H9 (cell line): ENCODE measurements around the gene CAB39L. TPM values are rescaled to one million over a fixed set of nuclear protein-coding genes. Genes with fewer than 3 reads are reported as not detected.

Experiments
- DNase-seq: peaks from one replicate; pipeline ENCODE4 v3.0.0-alpha.2; 2017
- H2AFZ ChIP-seq: one replicate; pipeline ENCODE4 v1.6.1; 2013; ENCODE audit warnings: mild to moderate bottlenecking, low read length, control low read depth, moderate library complexity
- H2AK5ac ChIP-seq: 2 replicates; pipeline ENCODE4 v1.6.1; 2013; ENCODE audit warnings: low read length, control low read depth, mixed read lengths; ENCODE audit not compliant: insufficient read length
- H2BK120ac ChIP-seq: one replicate; pipeline ENCODE4 v1.6.1; 2013; ENCODE audit warnings: low read depth, mild to moderate bottlenecking, low read length, control low read depth, inconsistent platforms; ENCODE audit not compliant: poor library complexity, severe bottlenecking
- H2BK12ac ChIP-seq: 2 replicates; pipeline ENCODE4 v1.6.1; 2013; ENCODE audit warnings: low read length, control low read depth, mixed read lengths, low read depth; ENCODE audit not compliant: insufficient read length
- H2BK15ac ChIP-seq: 2 replicates; pipeline ENCODE4 v1.6.1; 2013; ENCODE audit warnings: low read depth, low read length, control low read depth
- H2BK20ac ChIP-seq: one replicate; pipeline ENCODE4 v1.6.1; 2013; ENCODE audit warnings: low read depth, mild to moderate bottlenecking, low read length, control low read depth, inconsistent platforms; ENCODE audit not compliant: poor library complexity, severe bottlenecking
- H2BK5ac ChIP-seq: 2 replicates; pipeline ENCODE4 v1.6.1; 2013; ENCODE audit warnings: low read length, control low read depth, mixed read lengths; ENCODE audit not compliant: insufficient read length
- H3K14ac ChIP-seq: 2 replicates; pipeline ENCODE4 v1.6.1; 2013; ENCODE audit warnings: low read length, control low read depth; ENCODE audit not compliant: insufficient read depth
- H3K18ac ChIP-seq: 2 replicates; pipeline ENCODE4 v1.6.1; 2013; ENCODE audit warnings: low read depth, mild to moderate bottlenecking, mixed read lengths, low read length, control low read depth; ENCODE audit not compliant: insufficient read length
- H3K23ac ChIP-seq: 2 replicates; pipeline ENCODE4 v1.6.1; 2013; ENCODE audit warnings: low read length, control low read depth, mixed read lengths, low read depth; ENCODE audit not compliant: insufficient read length
- H3K23me2 ChIP-seq: 2 replicates; pipeline ENCODE4 v1.6.1; 2013; ENCODE audit warnings: low read depth, mild to moderate bottlenecking, mixed read lengths, low read length, control low read depth; ENCODE audit not compliant: insufficient read length, poor library complexity, severe bottlenecking
- H3K27ac ChIP-seq: 2 replicates; pipeline ENCODE4 v1.5.1; 2013; ENCODE audit warnings: low read length, control low read depth, mixed read lengths, low read depth; ENCODE audit not compliant: insufficient read length
- H3K27me3 ChIP-seq: 2 replicates; pipeline ENCODE4 v1.6.1; 2013; ENCODE audit warnings: low read length, control low read depth, inconsistent platforms; ENCODE audit not compliant: insufficient read depth
- H3K4ac ChIP-seq: 2 replicates; pipeline ENCODE4 v1.6.1; 2013; ENCODE audit warnings: low read depth, mild to moderate bottlenecking, control low read depth, inconsistent platforms, low read length, moderate library complexity
- H3K4me1 ChIP-seq: 2 replicates; pipeline ENCODE4 v1.6.1; 2013; ENCODE audit warnings: low read length, control low read depth, inconsistent platforms; ENCODE audit not compliant: insufficient read depth
- H3K4me2 ChIP-seq: 2 replicates; pipeline ENCODE4 v1.6.1; 2013; ENCODE audit warnings: low read length, control low read depth, mixed read lengths; ENCODE audit not compliant: insufficient read length, insufficient read depth
- H3K56ac ChIP-seq: 2 replicates; pipeline ENCODE4 v1.6.1; 2013; ENCODE audit warnings: low read depth, mild to moderate bottlenecking, mixed read lengths, low read length, control low read depth; ENCODE audit not compliant: insufficient read length
- H3K79me1 ChIP-seq: 2 replicates; pipeline ENCODE4 v1.6.1; 2013; ENCODE audit warnings: low read depth, mild to moderate bottlenecking, moderate library complexity, low read length, control low read depth, inconsistent platforms; ENCODE audit not compliant: insufficient read depth, poor library complexity, severe bottlenecking
- H3K79me2 ChIP-seq: 2 replicates; pipeline ENCODE4 v1.6.1; 2013; ENCODE audit warnings: low read length, control low read depth, inconsistent platforms; ENCODE audit not compliant: insufficient read depth
- H3K9ac ChIP-seq: 2 replicates; pipeline ENCODE4 v1.6.1; 2013; ENCODE audit warnings: low read length, control low read depth, mixed read lengths; ENCODE audit not compliant: insufficient read length; ENCODE audit errors: extremely low read depth
- H3K9me3 ChIP-seq: one replicate; pipeline ENCODE4 v1.6.1; 2013; ENCODE audit warnings: low read depth, low read length, inconsistent platforms; ENCODE audit not compliant: control insufficient read depth
- H3T11ph ChIP-seq: one replicate; pipeline ENCODE4 v1.6.1; 2013; ENCODE audit warnings: mild to moderate bottlenecking, low read length, control low read depth, inconsistent platforms
- H4K20me1 ChIP-seq: one replicate; pipeline ENCODE4 v1.6.1; 2013; ENCODE audit not compliant: control insufficient read depth, insufficient read length, insufficient read depth
- H4K5ac ChIP-seq: 2 replicates; pipeline ENCODE4 v1.6.1; 2013; ENCODE audit warnings: low read depth, mild to moderate bottlenecking, mixed read lengths, low read length, control low read depth; ENCODE audit not compliant: insufficient read length
- H4K8ac ChIP-seq: replicated peaks from 2 replicates; pipeline ENCODE4 v1.6.1; 2013; ENCODE audit warnings: low read length, control low read depth, mixed read lengths, low read depth; ENCODE audit not compliant: insufficient read length
- H4K91ac ChIP-seq: 2 replicates; pipeline ENCODE4 v1.6.1; 2013; ENCODE audit warnings: low read depth, mild to moderate bottlenecking, moderate library complexity, mixed read lengths, low read length, control low read depth; ENCODE audit not compliant: insufficient read length
- H3K27ac Mint-ChIP-seq, 3 experiments: 2 replicates in 2 of 3; 3 replicates in 1 of 3; pipeline ENCODE4 v1.8.0; 2020 to 2021; ENCODE audit warnings: mixed read lengths in 3 of 3, mild to moderate bottlenecking in 1 of 3, moderate library complexity in 1 of 3
- H3K27me3 Mint-ChIP-seq: 2 replicates; pipeline ENCODE4 v1.8.0; 2021; ENCODE audit warnings: low read depth, mild to moderate bottlenecking, moderate library complexity, mixed read lengths
- H3K36me3 Mint-ChIP-seq, 3 experiments: 2 replicates in 2 of 3; 3 replicates in 1 of 3; pipeline ENCODE4 v1.8.0; 2020 to 2021; ENCODE audit warnings: low read depth in 3 of 3, mixed read lengths in 3 of 3; ENCODE audit not compliant: insufficient read depth in 1 of 3
- H3K4me1 Mint-ChIP-seq, 2 experiments: 2 replicates each; pipeline ENCODE4 v1.8.0; 2020; ENCODE audit warnings: mixed read lengths in 2 of 2
- H3K4me3 Mint-ChIP-seq, 2 experiments: 2 replicates in 1 of 2; 3 replicates in 1 of 2; pipeline ENCODE4 v1.8.0; 2020 to 2021; ENCODE audit warnings: mild to moderate bottlenecking in 2 of 2, mixed read lengths in 2 of 2, moderate library complexity in 1 of 2
- H3K9me3 Mint-ChIP-seq, 2 experiments: 2 replicates in 1 of 2; 3 replicates in 1 of 2; pipeline ENCODE4 v1.8.0; 2020; ENCODE audit warnings: mild to moderate bottlenecking in 2 of 2, mixed read lengths in 2 of 2, moderate library complexity in 1 of 2
- WGBS: extraction: QIAGEN DNeasy Blood & Tissue Kit; methylation state at CpG from one replicate; pipeline ENCODE4 v1.1.7; 2013; ENCODE audit warnings: missing lambda C conversion rate, low lambda C conversion rate, mixed read lengths; ENCODE audit not compliant: insufficient read length; ENCODE audit errors: extremely low coverage; 5-methylcytosine and 5-hydroxymethylcytosine counted together
- total RNA-seq: library from RNA; stranded (reverse); gene quantifications from 2 replicates; pipeline ENCODE4 v1.2.1, GENCODE V29; 2021
- TF ChIP-seq, protein P1 (sequence below): fragments of 200-600 bp; sonication (generic); conservative IDR thresholded peaks from 3 replicates; pipeline ENCODE4 v1.8.0; 2021; ENCODE audit warnings: antibody characterized with exemption, mild to moderate bottlenecking

CAB39L gene
- total RNA-seq, 1 experiment from 2014 or later = 6.0 TPM

DNA sequence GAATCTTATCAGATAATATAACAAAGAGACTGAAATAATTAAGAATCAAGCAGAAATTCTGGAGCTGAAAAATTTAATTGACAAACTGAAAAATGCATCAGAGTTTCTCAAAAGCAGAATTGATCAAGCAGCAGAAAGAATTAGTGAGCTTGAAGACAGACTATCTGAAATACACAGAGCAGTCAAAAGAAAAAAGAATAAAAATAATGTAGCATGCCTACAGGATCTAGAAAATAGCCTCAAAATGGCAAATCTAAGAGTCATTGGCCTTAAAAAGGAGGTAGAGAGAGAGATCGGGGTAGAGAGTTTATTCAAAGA lies 39.2 kb downstream of the CAB39L start:
- Histone ChIP-seq H2BK20ac (no peak overlapping the region), H4K5ac (no peak overlapping the region), H3K23me2 (no peaks in the 10 kb centered on the region), H3K4me2 (no peak overlapping the region), H2BK15ac (no peak overlapping the region), H3K14ac (no peak overlapping the region), H3K9ac (no peak overlapping the region), H4K91ac (no peak overlapping the region), H2BK5ac (no peak overlapping the region), H2BK120ac (no peak overlapping the region), H3K4ac (no peak overlapping the region), H2AFZ (no peak overlapping the region), H3K79me1 (no peaks in the 10 kb centered on the region), H3K4me1 (no peaks in the 10 kb centered on the region), H3K18ac (no peak overlapping the region), H2BK12ac (no peak overlapping the region), H4K8ac (no peak overlapping the region), H3K79me2 (no peaks in the 10 kb centered on the region), H4K20me1 (no peaks in the 10 kb centered on the region), H3K23ac (no peak overlapping the region), H3K27ac (no peak overlapping the region), H3T11ph (no peak overlapping the region), H3K9me3 (no peaks in the 10 kb centered on the region), H2AK5ac (no peak overlapping the region), H3K56ac (no peak overlapping the region), H3K27me3 (no peaks in the 10 kb centered on the region)
- Mint-ChIP-seq H3K4me3 (no peak overlapping the region), H3K9me3 (no peaks in the 10 kb centered on the region), H3K36me3 (no peaks in the 10 kb centered on the region), H3K4me1 (peaks cover 8 to 10% of the 10 kb centered on the region in 2 experiments), H3K27me3 (peaks cover 3% of the 10 kb centered on the region), H3K27ac (no peak overlapping the region)
- no CpG with 5 or more reads among the region's 1 CpG for WGBS
- DNase-seq = no peak
- TF ChIP-seq, protein P1, sequence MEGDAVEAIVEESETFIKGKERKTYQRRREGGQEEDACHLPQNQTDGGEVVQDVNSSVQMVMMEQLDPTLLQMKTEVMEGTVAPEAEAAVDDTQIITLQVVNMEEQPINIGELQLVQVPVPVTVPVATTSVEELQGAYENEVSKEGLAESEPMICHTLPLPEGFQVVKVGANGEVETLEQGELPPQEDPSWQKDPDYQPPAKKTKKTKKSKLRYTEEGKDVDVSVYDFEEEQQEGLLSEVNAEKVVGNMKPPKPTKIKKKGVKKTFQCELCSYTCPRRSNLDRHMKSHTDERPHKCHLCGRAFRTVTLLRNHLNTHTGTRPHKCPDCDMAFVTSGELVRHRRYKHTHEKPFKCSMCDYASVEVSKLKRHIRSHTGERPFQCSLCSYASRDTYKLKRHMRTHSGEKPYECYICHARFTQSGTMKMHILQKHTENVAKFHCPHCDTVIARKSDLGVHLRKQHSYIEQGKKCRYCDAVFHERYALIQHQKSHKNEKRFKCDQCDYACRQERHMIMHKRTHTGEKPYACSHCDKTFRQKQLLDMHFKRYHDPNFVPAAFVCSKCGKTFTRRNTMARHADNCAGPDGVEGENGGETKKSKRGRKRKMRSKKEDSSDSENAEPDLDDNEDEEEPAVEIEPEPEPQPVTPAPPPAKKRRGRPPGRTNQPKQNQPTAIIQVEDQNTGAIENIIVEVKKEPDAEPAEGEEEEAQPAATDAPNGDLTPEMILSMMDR = no peak
